Measurements from ENCODE around the gene MID1.

Gene MID1

GRCh38 chrX:10429908-10430307 is 190.5 kb downstream of the MID1 start:
- no peak for DNase-seq (ENCODE audit: low spot score)

DNA sequence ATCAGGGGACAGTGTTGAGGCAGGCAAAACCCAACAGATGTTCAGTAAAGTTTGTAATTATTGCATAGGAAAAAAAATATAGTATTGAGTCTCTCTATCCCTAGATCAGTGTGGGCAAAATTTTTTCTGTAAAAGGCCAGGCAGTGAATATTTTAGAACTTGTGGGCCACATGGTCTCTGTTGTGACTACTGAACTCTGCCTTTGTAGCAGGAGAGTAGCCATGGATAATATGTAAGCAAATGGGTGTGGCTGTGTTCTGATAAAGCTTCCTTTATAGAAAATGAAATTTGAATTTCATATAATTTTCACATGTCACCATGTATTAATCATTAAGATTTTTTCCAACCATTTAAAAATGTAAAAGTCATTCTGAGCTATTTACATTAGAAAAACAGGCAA is 193.1 kb downstream of the MID1 start:
- no peak for DNase-seq (ENCODE audit: low spot score)

DNA sequence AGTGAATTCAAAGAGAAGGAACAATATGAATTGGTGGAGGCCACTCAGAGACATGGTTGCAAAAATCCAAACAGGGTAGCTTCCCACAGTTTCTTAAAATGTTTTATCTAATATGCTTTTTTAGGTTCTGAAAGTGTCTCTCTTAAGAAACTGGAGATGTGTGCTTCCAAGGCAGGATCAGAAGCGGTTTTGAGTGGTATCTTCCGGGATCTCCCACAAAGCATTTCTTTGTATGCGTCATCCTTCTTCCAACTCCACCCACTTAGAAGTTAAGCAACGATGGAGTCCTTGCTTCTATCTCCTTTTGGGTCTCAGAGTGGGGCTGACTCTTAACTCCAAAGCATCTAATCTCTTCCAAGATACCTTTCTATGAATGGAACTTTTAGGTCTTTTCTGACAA is 196.7 kb downstream of the MID1 start:
- no peak for DNase-seq (ENCODE audit: low spot score)

GRCh38 chrX:10420134-10420533 is 200.3 kb downstream of the MID1 start:
- DNase-seq (ENCODE audit: low spot score), result no peak

GRCh38 chrX:10416424-10416823 is 204.0 kb downstream of the MID1 start:
- no peak for DNase-seq (ENCODE audit: low spot score)

- no peak for DNase-seq (ENCODE audit: low spot score)
These were observed 204.9 kb downstream of the MID1 start for GRCh38 chrX:10415306-10416001.

DNA sequence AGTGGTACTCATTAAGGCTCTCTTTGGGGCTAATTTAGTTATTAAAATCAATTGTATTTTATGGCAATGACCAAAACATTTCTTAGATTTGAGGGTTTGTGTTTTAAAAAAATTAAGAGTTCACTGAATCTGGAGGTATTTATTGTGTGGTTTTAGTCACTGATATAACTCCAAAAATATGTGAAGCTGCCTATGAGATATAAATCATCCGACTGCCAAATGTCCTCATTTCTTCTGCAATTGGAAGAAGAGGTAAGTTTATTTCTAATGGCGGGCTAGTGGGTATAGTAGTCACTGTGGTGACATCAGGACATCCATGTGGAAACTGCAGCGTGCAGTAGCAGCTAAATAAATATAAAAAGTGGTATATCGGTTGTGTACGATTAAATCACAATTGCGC is 205.5 kb downstream of the MID1 start:
- no peak for DNase-seq (ENCODE audit: low spot score)

- DNase-seq (ENCODE audit: low spot score), result no peak
These were observed 206.1 kb downstream of the MID1 start for GRCh38 chrX:10414156-10414824.

DNA sequence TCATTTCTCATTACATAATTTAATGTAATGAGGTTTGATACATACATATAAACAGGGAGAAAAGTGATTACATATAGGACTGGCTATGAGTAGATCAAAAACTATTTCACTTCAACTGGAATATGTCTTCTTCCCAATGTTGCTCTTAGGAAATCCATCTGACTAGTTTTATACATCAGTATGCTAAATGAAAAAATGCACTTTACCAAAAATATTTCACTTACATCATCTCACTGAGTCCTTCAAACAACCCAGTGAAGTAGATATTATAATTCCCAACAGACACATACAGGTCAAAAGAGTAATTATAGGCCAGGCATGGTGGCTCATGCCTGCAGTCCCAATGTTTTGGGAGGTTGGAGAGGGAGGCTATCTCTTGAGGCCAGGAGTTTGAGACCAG is 215.9 kb downstream of the MID1 start:
- DNase-seq (ENCODE audit: low spot score), result peak; percentile 24

DNA sequence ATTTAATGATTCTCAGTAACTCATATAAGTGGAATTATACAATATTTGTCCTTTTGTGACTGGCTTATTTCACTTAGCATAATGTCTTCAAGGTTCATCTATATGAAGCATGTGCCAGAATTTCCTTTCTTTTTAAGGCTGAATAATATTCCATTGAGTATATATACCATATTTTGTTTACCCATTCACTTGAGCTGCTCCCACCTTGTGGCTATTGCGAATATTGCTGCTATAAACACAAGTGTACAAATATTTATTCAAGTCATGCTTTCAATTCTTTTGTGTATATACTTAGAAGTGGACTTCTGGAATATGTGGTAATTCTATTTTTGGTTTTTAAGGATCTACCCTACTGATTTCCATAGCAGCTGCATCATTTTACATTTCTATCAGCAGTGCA is 219.1 kb downstream of the MID1 start:
- no peak for DNase-seq (ENCODE audit: low spot score)

- no peak for DNase-seq (ENCODE audit: low spot score)
These were observed 221.2 kb downstream of the MID1 start for GRCh38 chrX:10399043-10399741.

DNA sequence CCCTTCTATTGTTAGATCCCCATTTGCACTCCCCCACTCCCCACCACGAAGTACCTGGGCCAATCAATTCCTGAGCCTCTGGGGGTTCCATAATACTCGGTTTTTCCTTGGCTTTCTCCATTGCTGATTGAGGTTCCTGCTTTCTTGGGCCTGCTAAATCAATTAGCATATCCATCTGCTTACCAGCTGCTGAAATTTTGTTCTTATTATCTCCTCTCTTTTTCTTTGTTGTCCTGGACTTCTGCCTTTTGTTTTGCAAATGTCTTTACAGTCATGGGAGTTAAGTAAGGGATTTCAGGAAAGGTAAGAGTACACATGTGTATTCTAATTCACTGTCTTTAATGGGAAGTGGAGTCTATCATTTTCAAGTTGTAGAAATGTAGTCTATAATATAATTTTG is 222.2 kb downstream of the MID1 start:
- DNase-seq (ENCODE audit: low spot score), result no peak

DNA sequence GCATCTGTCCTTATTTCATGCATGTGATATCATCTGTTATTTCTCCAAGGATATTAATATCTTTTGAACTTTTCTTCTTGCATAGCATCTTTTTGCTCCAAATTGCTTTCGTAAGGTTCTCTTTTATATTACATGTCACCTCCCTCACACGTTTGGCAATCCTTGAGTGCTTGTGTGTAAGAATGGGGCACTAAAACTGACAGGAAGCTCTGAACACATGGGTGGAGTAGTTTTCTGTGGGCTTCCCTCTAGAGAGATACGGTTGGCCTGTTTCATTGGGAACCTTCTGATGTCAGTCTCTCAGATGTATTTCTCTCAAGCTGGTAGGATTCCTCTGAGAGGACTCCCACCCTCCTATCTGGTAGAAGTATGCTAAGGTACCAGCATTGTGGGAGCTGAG is 223.0 kb downstream of the MID1 start:
- no peak for DNase-seq (ENCODE audit: low spot score)

DNA sequence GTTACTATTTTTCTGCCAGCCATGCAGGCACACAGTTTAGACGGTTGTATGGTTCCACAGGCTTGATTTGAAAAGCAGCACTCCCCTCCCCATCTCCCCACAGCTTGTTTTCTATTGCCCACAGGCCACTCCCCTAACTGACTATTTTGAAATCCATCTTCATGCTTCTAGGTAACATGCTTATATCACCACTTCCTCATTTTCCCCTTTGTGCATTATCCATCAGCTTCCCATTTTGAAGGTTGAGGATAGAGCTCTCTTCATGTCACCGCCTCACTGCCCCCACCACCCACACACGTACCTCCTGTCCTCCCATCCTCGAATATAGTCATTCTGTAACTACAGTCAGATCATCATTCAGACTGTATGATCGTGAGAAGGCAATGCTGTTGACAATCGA is 224.7 kb downstream of the MID1 start:
- DNase-seq (ENCODE audit: low spot score), result no peak
